ENCODE data around the gene MARF1. TPM values are rescaled to one million over a fixed set of nuclear protein-coding genes. Genes with fewer than 3 reads are reported as not detected.

The MARF1 gene
- total RNA-seq, 1 experiment from 2014 or later: 59.4 TPM

GRCh38 chr16:15689290-15689689 lies 46.3 kb upstream of the MARF1 start:
- no peak for ATAC-seq
- CTCF ChIA-PET: no interaction called here
- RAD21 ChIA-PET (ENCODE audit: low non-redundant PET in 1 of 2, low total read pairs in 2 of 2, uncharacterized antibody in 2 of 2, unreplicated experiment in 2 of 2): interaction anchor here in 1 of 2 experiments (0.5 kb wide), 1 partner anchor 1286 kb away, joined by 3 read pairs; no protein-coding TSS in a partner anchor
- no peak for DNase-seq (ENCODE audit: low read depth, low spot score)
- no peaks in the 10 kb centered on the region for H3K9me2 ChIP-seq (ENCODE audit: insufficient read depth)
- no TSS peak for BruUV-seq (replicated peaks)
- H3K4me2 ChIP-seq (ENCODE audit: low read length): no peak overlapping the region
- TF ChIP-seq CEBPB (IDR thresholded peaks at IDR 0.05; ENCODE audit: low read depth) (no peak), POLR2AphosphoS5 (IDR thresholded peaks at IDR 0.05; ENCODE audit: low read depth, low read length) (no peak), RAD21 (IDR thresholded peaks at IDR 0.05; ENCODE audit: low read depth) (no peak), TCF7L2 (IDR thresholded peaks at IDR 0.05; ENCODE audit: borderline replicate concordance, extremely low read depth, insufficient read depth, insufficient read length) (no peak), ZBTB33 (IDR thresholded peaks at IDR 0.05; ENCODE audit: extremely low read depth, insufficient replicate concordance, low read length) (no peak), YY1 (IDR thresholded peaks at IDR 0.05; ENCODE audit: extremely low read depth, insufficient replicate concordance, low read depth, low read length) (no peak), ZFX (IDR thresholded peaks at IDR 0.05) (no peak), MAX (IDR thresholded peaks at IDR 0.05) (no peak), REST (IDR thresholded peaks at IDR 0.05; ENCODE audit: low read depth) (no peak), JUND (IDR thresholded peaks at IDR 0.05) (no peak), ATF3 (IDR thresholded peaks at IDR 0.05) (no peak), FOSL1 (IDR thresholded peaks at IDR 0.05; ENCODE audit: low read depth) (no peak), EGR1 (IDR thresholded peaks at IDR 0.05; ENCODE audit: low read depth) (no peak), ELF1 (IDR thresholded peaks at IDR 0.05; ENCODE audit: borderline replicate concordance, low read depth) (no peak), ZNF274 (IDR thresholded peaks at IDR 0.05; ENCODE audit: low read depth, low read length) (no peak), SP1 (IDR thresholded peaks at IDR 0.05; ENCODE audit: low read depth) (no peak), EZH2phosphoT487 (IDR thresholded peaks at IDR 0.05; ENCODE audit: borderline replicate concordance) (no peak), POLR2A (IDR thresholded peaks at IDR 0.05; ENCODE audit: borderline replicate concordance, extremely low read depth, insufficient read depth, insufficient read length) (no peak)
- intact Hi-C loops (cut with micrococcal nuclease): no loop called here
- H3K36me3 ChIP-seq (ENCODE audit: control insufficient read depth in 1 of 2, insufficient read depth in 2 of 2, low read length in 2 of 2): peaks cover 44 to 51% of the 10 kb centered on the region in 2 experiments
- H3K4me3 ChIP-seq (replicated peaks in 1 of 2; ENCODE audit: low read depth in 1 of 2, low read length in 2 of 2): no peak overlapping the region
- H3K27me3 ChIP-seq (ENCODE audit: insufficient read depth, low read length): no peaks in the 10 kb centered on the region
- H3K27ac ChIP-seq (ENCODE audit: low read depth, low read length): no peak overlapping the region
- H3K4me1 ChIP-seq (ENCODE audit: control insufficient read depth in 1 of 2, insufficient read depth in 2 of 2, low read length in 2 of 2): no peaks in the 10 kb centered on the region
- H2AFZ ChIP-seq (ENCODE audit: low read depth, low read length, poor library complexity, severe bottlenecking): no peak overlapping the region
- H3K9me3 ChIP-seq (ENCODE audit: control insufficient read depth in 1 of 2, insufficient read depth in 1 of 2, low read depth in 1 of 2, low read length in 2 of 2): no peaks in the 10 kb centered on the region
- no peaks in the 10 kb centered on the region for H4K20me1 ChIP-seq (ENCODE audit: insufficient read depth)
- POLR2A ChIA-PET: no interaction called here
- H3K79me2 ChIP-seq (ENCODE audit: insufficient read depth, low read length): peaks cover 19% of the 10 kb centered on the region
- no peak overlapping the region for H3K9ac ChIP-seq (ENCODE audit: low read length)

Measured in HCT116 (cell line).